IPS-18a (cell line): ENCODE results near the gene PLCG1.
"Not testable (repeated sequence)": the region's sequence is repeated elsewhere in the genome, so short reads cannot be mapped to it uniquely, and the experiment has no call there.

Source experiments
- H3K27ac ChIP-seq: one replicate; pipeline ENCODE4 v1.5.1; 2013; ENCODE audit warnings: low read length
- H3K27me3 ChIP-seq: one replicate; pipeline ENCODE4 v1.6.1; 2013; ENCODE audit warnings: mild to moderate bottlenecking, low read length; ENCODE audit not compliant: control insufficient read depth, insufficient read depth
- H3K36me3 ChIP-seq: one replicate; pipeline ENCODE4 v1.6.1; 2013; ENCODE audit warnings: low read depth, low read length; ENCODE audit not compliant: control insufficient read depth
- H3K4me1 ChIP-seq: one replicate; pipeline ENCODE4 v1.6.1; 2013; ENCODE audit warnings: low read depth, low read length; ENCODE audit not compliant: control insufficient read depth
- H3K4me3 ChIP-seq: one replicate; pipeline ENCODE4 v1.5.1; 2013; ENCODE audit warnings: low read length
- H3K9ac ChIP-seq: one replicate; pipeline ENCODE4 v1.6.1; 2013; ENCODE audit warnings: mild to moderate bottlenecking, low read length, moderate library complexity
- H3K9me3 ChIP-seq: one replicate; pipeline ENCODE4 v1.6.1; 2013; ENCODE audit warnings: low read depth, low read length; ENCODE audit not compliant: control insufficient read depth

Gene PLCG1

GRCh38 chr20:41110930-41111577 is 26.3 kb upstream of the PLCG1 start:
- H3K27me3 ChIP-seq = no peaks in the 10 kb centered on the region
- no peak overlapping the region for H3K27ac ChIP-seq
- peaks cover 72% of the 10 kb centered on the region for H3K36me3 ChIP-seq
- no peak overlapping the region for H3K4me3 ChIP-seq
- H3K9me3 ChIP-seq = no peaks in the 10 kb centered on the region
- no peaks in the 10 kb centered on the region for H3K4me1 ChIP-seq
- H3K9ac ChIP-seq = no peak overlapping the region

DNA sequence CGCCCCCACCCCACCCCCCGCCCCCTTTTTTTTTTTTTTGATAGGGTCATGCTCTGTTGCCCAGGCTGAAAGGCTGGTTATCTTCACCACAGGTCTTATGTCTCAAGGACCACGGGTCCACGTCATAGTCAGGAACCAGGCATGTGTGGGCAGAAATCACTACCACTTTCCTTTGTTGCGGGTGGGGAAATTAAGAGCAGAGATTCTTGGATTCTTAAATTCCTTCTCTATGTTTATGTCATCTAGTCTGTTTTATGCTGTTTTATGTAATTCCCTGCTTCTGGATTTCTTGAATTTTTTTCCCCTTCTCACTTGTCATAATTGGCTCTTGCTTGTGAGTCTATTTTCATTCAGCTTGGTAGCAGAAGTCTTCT is 25.8 kb upstream of the PLCG1 start:
- H3K27ac ChIP-seq = no peak overlapping the region
- H3K9ac ChIP-seq = no peak overlapping the region
- no peak overlapping the region for H3K4me3 ChIP-seq
- H3K4me1 ChIP-seq = no peaks in the 10 kb centered on the region
- H3K36me3 ChIP-seq = peaks cover 75% of the 10 kb centered on the region
- no peaks in the 10 kb centered on the region for H3K9me3 ChIP-seq
- no peaks in the 10 kb centered on the region for H3K27me3 ChIP-seq

DNA sequence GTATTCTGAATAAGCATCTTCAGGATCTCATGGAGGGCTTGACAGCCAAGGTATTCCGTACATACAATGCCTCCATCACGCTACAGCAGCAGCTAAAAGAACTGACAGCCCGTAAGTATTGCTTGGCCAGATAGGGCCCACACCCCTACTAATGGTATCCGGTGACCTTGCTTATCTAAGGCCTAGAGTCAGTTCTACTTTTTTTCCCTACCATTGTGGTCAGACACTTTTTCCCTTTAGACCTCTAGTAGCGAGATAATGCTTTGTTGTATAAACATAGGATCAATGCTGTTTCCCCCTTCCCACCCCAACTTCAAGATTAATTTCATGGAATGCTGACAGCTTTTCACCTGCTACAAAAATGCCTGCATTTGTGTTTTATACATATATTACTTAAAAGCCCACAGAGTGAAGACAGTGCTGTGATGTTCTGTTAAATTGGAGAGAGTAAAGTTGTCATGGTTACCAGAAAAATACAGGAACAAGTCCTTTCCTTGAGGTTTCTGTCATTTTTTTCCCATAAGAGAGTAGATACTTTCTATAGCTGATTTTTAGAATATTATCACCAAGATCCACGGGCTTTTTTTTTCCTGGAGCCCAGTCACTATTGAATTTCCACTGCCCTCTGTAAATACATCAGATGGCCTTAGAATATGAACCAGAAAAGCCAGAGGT is 20.9 kb upstream of the PLCG1 start:
- Histone ChIP-seq H3K27ac (no peak overlapping the region), H3K4me3 (no peak overlapping the region), H3K9me3 (no peaks in the 10 kb centered on the region), H3K36me3 (peaks cover 88% of the 10 kb centered on the region), H3K9ac (no peak overlapping the region), H3K4me1 (no peaks in the 10 kb centered on the region), H3K27me3 (no peaks in the 10 kb centered on the region)

- H3K4me3 ChIP-seq, H3K9me3 ChIP-seq, H3K27ac ChIP-seq, H3K9ac ChIP-seq, H3K27me3 ChIP-seq, H3K4me1 ChIP-seq: not testable (repeated sequence)
- peaks cover 88% of the 10 kb centered on the region for H3K36me3 ChIP-seq
These were observed 19.2 kb upstream of the PLCG1 start for GRCh38 chr20:41118159-41118558.

DNA sequence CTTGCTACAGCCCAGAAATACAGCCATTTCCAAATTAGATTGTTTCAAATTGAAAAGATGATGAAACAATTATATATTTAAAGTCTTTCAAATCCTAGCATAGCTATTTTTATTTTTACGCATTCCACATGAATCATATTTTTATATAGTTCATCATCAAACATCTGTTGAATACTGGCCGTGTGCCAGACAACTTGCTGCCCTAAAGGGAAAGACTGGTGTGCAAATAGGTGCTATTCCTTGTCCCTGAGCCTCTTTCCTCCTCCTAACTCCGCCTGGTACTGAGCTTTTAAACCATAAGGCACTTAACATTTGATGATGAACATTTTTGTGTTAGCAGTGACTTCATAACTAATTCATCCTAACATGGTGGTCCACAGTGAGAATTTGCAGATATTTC is 18.7 kb upstream of the PLCG1 start:
- H3K4me3 ChIP-seq = no peak overlapping the region
- no peaks in the 10 kb centered on the region for H3K9me3 ChIP-seq
- peaks cover 88% of the 10 kb centered on the region for H3K36me3 ChIP-seq
- no peaks in the 10 kb centered on the region for H3K4me1 ChIP-seq
- H3K9ac ChIP-seq = no peak overlapping the region
- no peaks in the 10 kb centered on the region for H3K27me3 ChIP-seq
- H3K27ac ChIP-seq = no peak overlapping the region

- no peaks in the 10 kb centered on the region for H3K27me3 ChIP-seq
- H3K9me3 ChIP-seq = no peaks in the 10 kb centered on the region
- H3K4me3 ChIP-seq = no peak overlapping the region
- no peak overlapping the region for H3K27ac ChIP-seq
- H3K9ac ChIP-seq = no peak overlapping the region
- peaks cover 84% of the 10 kb centered on the region for H3K36me3 ChIP-seq
- H3K4me1 ChIP-seq = no peaks in the 10 kb centered on the region
These were observed 17.5 kb upstream of the PLCG1 start for GRCh38 chr20:41119614-41120561.

DNA sequence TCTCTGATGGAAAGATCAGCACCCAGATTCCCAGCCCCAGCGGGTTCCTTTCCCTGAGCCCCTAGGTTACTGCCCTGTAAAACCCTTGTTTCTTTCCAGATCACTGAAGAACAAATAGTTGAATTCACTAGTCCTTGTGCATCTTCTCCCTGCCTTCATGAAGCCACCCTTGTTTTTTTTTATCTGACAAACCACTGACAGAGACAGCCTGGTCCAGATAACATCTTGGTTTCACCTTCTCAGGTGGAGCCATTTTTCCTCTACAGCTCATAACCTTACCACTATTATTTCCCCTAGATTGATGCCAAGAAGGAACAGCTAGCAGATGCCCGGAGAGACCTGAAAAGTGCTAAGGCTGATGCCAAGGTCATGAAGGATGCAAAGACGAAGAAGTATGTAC is 15.9 kb upstream of the PLCG1 start:
- Histone ChIP-seq H3K27me3 (no peaks in the 10 kb centered on the region), H3K4me3 (no peak overlapping the region), H3K4me1 (no peaks in the 10 kb centered on the region), H3K9me3 (no peaks in the 10 kb centered on the region), H3K9ac (no peak overlapping the region), H3K36me3 (peaks cover 82% of the 10 kb centered on the region), H3K27ac (no peak overlapping the region)

GRCh38 chr20:41123631-41124030 is 13.7 kb upstream of the PLCG1 start:
- no peaks in the 10 kb centered on the region for H3K9me3 ChIP-seq
- H3K4me1 ChIP-seq = no peaks in the 10 kb centered on the region
- no peak overlapping the region for H3K9ac ChIP-seq
- peaks cover 71% of the 10 kb centered on the region for H3K36me3 ChIP-seq
- H3K4me3 ChIP-seq = no peak overlapping the region
- no peaks in the 10 kb centered on the region for H3K27me3 ChIP-seq
- no peak overlapping the region for H3K27ac ChIP-seq

GRCh38 chr20:41124451-41125094 is 12.8 kb upstream of the PLCG1 start:
- Histone ChIP-seq H3K27me3 (no peaks in the 10 kb centered on the region), H3K4me3 (no peak overlapping the region), H3K36me3 (peaks cover 64% of the 10 kb centered on the region), H3K9ac (no peak overlapping the region), H3K4me1 (no peaks in the 10 kb centered on the region), H3K9me3 (no peaks in the 10 kb centered on the region), H3K27ac (no peak overlapping the region)

DNA sequence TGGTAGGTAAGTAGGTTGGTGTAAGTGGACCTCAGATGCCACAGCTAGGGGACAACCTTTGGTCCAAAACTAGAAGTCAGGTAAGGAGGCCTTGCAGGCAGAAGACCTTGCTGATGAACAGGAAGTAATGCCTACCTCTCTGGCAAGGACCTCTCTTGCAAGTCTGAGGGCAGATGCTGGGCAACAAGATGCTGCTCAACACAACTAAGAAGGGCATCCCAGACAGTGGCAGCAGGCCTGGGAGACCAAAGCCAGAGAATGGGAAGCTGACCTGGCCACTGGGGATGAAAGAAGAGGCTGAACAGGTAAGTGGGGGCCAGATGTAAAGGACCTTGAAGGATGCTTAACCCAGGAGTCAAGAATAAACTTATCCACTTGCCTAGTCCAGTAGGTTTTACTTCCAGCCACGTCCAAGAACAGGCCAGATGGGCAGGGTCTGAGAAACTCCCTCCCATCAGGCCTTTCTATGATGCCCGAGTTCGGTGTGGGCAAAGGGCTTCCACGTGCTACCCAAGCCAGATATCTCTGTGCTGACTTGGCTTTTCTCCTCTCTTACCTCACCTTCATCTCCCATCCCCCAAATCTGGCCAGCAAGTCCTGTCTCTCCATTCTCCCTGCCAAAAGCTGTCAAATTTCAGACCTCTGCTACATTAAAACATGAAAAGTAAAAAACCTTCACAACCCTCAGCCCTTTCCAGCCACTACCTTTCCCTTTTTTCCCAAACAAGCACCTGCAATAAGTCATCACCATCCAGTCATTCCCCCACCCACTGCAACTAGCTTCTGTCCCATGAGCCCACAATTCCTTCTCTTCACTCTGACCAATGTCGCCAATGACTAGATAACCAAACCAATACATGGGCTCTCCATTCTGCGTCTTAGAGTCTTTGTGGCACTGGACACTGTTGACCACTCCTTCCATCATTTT is 11.5 kb upstream of the PLCG1 start:
- Histone ChIP-seq H3K9me3 (no peaks in the 10 kb centered on the region), H3K4me3 (no peak overlapping the region), H3K36me3 (peaks cover 53% of the 10 kb centered on the region), H3K4me1 (no peaks in the 10 kb centered on the region), H3K9ac (no peak overlapping the region), H3K27me3 (no peaks in the 10 kb centered on the region), H3K27ac (no peak overlapping the region)
